SK-N-SH (cell line): ENCODE data around the gene TAF6. TPM values are rescaled to one million over a fixed set of nuclear protein-coding genes. Genes with fewer than 3 reads are reported as not detected.

Source experiments
- CTCF ChIA-PET: fragments of 300-600, 350-600 bp; formaldehyde crosslinking; extraction: SDS; loops from one replicate; lab custom pipeline; 2021; lab: Yijun Ruan, JAX
- POLR2A ChIA-PET: fragments of 350-600 bp; sonication (Branson Sonifier 250); formaldehyde crosslinking; extraction: SDS; loops from one replicate; lab custom pipeline; 2020; ENCODE audit warnings: antibody characterized with exemption, inconsistent platforms; lab: Yijun Ruan, JAX
- DNase-seq: peaks from one replicate; pipeline ENCODE4 v3.0.0; 2012
- H2AFZ ChIP-seq: fragments of 200-600 bp; sonication (generic); 2 replicates; pipeline ENCODE4 v1.8.1; 2016; ENCODE audit warnings: antibody characterized with exemption, mild to moderate bottlenecking, low read depth
- H3F3A ChIP-seq: fragments of 200-600 bp; sonication (generic); replicated peaks from 2 replicates; pipeline ENCODE3; 2016; ENCODE audit warnings: antibody characterized with exemption, mild to moderate bottlenecking; ENCODE audit not compliant: insufficient read depth
- H3K27ac ChIP-seq, 2 experiments: fragments of 200-500 bp in 1 of 2; fragments of 200-600 bp in 1 of 2; sonication (Bioruptor generic) in 1 of 2; sonication (generic), shearing (Covaris generic) in 1 of 2; 2 replicates each; pipeline versions ENCODE4 v1.5.1 to v1.6.1; 2014 to 2016; ENCODE audit warnings: low read depth in 2 of 2, inconsistent platforms in 1 of 2, low read length in 1 of 2, mild to moderate bottlenecking in 1 of 2, mixed read lengths in 1 of 2
- H3K27me3 ChIP-seq: fragments of 200-600 bp; sonication (generic), shearing (Covaris generic); 2 replicates; pipeline ENCODE4 v1.6.1; 2016; ENCODE audit warnings: mixed run types; ENCODE audit not compliant: insufficient read depth
- H3K36me3 ChIP-seq, 2 experiments: fragments of 200-500 bp in 1 of 2; fragments of 200-600 bp in 1 of 2; sonication (Bioruptor generic) in 1 of 2; sonication (generic) in 1 of 2; replicated peaks in 1 of 2; 2 replicates each; pipeline versions ENCODE3 to v1.5.1; 2014 to 2016; ENCODE audit warnings: low read length in 1 of 2, mild to moderate bottlenecking in 1 of 2; ENCODE audit not compliant: insufficient read depth in 2 of 2, control insufficient read depth in 1 of 2
- H3K4me1 ChIP-seq, 2 experiments: fragments of 200-500 bp in 1 of 2; fragments of 200-600 bp in 1 of 2; sonication (Bioruptor generic) in 1 of 2; sonication (generic), shearing (Covaris generic) in 1 of 2; 2 replicates each; pipeline versions ENCODE4 v1.5.1 to v1.6.1; 2014 to 2016; ENCODE audit warnings: low read depth in 1 of 2, low read length in 1 of 2, mixed run types in 1 of 2; ENCODE audit not compliant: insufficient read depth in 2 of 2, control insufficient read depth in 1 of 2
- H3K4me2 ChIP-seq: fragments of 200-600 bp; sonication (generic), shearing (Covaris generic); 2 replicates; pipeline ENCODE4 v1.6.1; 2017; ENCODE audit warnings: mixed run types
- H3K4me3 ChIP-seq, 2 experiments: fragments of 200-500 bp in 1 of 2; fragments of 200-600 bp in 1 of 2; sonication (Bioruptor generic) in 1 of 2; sonication (generic), shearing (Covaris generic) in 1 of 2; 2 replicates each; pipeline versions ENCODE4 v1.5.1 to v1.8.1; 2014 to 2016; ENCODE audit warnings: low read depth in 2 of 2, inconsistent platforms in 1 of 2, low read length in 1 of 2, mild to moderate bottlenecking in 1 of 2, mixed read lengths in 1 of 2, moderate library complexity in 1 of 2
- H3K79me2 ChIP-seq: fragments of 200-600 bp; sonication (generic); 2 replicates; pipeline ENCODE4 v1.8.1; 2017; ENCODE audit warnings: mild to moderate bottlenecking; ENCODE audit not compliant: insufficient read depth
- H3K9ac ChIP-seq: fragments of 200-600 bp; sonication (generic); 2 replicates; pipeline ENCODE4 v1.6.1; 2017; ENCODE audit warnings: mixed run types
- H3K9me2 ChIP-seq: fragments of 200-600 bp; sonication (generic); 2 replicates; pipeline ENCODE4 v1.6.1; 2017; ENCODE audit warnings: mixed run types
- H3K9me3 ChIP-seq: fragments of 200-600 bp; sonication (generic); 2 replicates; pipeline ENCODE4 v1.6.1; 2017; ENCODE audit warnings: mixed run types, mild to moderate bottlenecking, moderate library complexity
- H4K20me1 ChIP-seq: fragments of 200-600 bp; sonication (generic); 2 replicates; pipeline ENCODE4 v1.6.1; 2017; ENCODE audit warnings: mild to moderate bottlenecking, mixed run types; ENCODE audit not compliant: insufficient read depth
- CHD2 ChIP-seq: fragments of 150-350 bp; IDR thresholded peaks from 2 replicates; pipeline ENCODE4 v1.6.1; 2018; ENCODE audit warnings: low read length; ENCODE audit not compliant: partially characterized antibody
- ELF1 ChIP-seq: IDR thresholded peaks from 2 replicates; pipeline ENCODE4 v1.4.0; 2012
- EZH2phosphoT487 ChIP-seq: fragments of 200-600 bp; sonication (generic); IDR thresholded peaks from 2 replicates; pipeline ENCODE4 v1.6.1; 2017; ENCODE audit warnings: low read depth, mixed run types, mild to moderate bottlenecking, antibody characterized with exemption, moderate library complexity, borderline replicate concordance
- FOXJ3 ChIP-seq: sonication (generic); formaldehyde crosslinking; IDR thresholded peaks from 2 replicates; pipeline ENCODE4 v1.5.1; 2020; ENCODE audit warnings: mild to moderate bottlenecking, missing genetic modification reagents
- GABPA ChIP-seq: IDR thresholded peaks from 2 replicates; pipeline ENCODE4 v1.4.0; 2012; ENCODE audit warnings: low read depth, mild to moderate bottlenecking
- GATA2 ChIP-seq: sonication (generic); formaldehyde crosslinking; IDR thresholded peaks from 2 replicates; pipeline ENCODE4 v1.5.0; 2020; ENCODE audit warnings: mild to moderate bottlenecking, missing genetic modification reagents
- MXI1 ChIP-seq: IDR thresholded peaks from 2 replicates; pipeline ENCODE4 v1.6.1; 2012; ENCODE audit warnings: mild to moderate bottlenecking, low read depth, low read length, improper control_type of control experiment
- NRF1 ChIP-seq: IDR thresholded peaks from 2 replicates; pipeline ENCODE4 v1.6.1; 2012; ENCODE audit warnings: low read depth, mild to moderate bottlenecking, low read length
- RAD21 ChIP-seq: IDR thresholded peaks from 2 replicates; pipeline ENCODE4 v1.6.1; 2012; ENCODE audit warnings: mild to moderate bottlenecking, low read length
- RXRA ChIP-seq: IDR thresholded peaks from 2 replicates; pipeline ENCODE4 v1.4.0; 2012; ENCODE audit warnings: low read depth, mild to moderate bottlenecking, borderline replicate concordance
- TAF1 ChIP-seq: IDR thresholded peaks from 2 replicates; pipeline ENCODE4 v1.6.1; 2012; ENCODE audit warnings: low read depth, mild to moderate bottlenecking, low read length, moderate library complexity, borderline replicate concordance
- TCF12 ChIP-seq: IDR thresholded peaks from 2 replicates; pipeline ENCODE4 v1.4.0; 2012
- WGBS: methylation state at CpG from one replicate; pipeline ENCODE4 v1.1.6; 2017; ENCODE audit warnings: low lambda C conversion rate; 5-methylcytosine and 5-hydroxymethylcytosine counted together
- polyA plus RNA-seq, 3 experiments: library from polyadenylated mRNA; depleted of rRNA; stranded (reverse); fragments of >200 nt; gene quantifications; 2 replicates each; pipeline ENCODE4 v1.2.3, GENCODE V29; 2012
- TF ChIP-seq, protein P1 (sequence below): fragments of 200-600 bp; sonication (generic); IDR thresholded peaks from 2 replicates; pipeline ENCODE4 v1.6.1; 2017; ENCODE audit warnings: antibody characterized with exemption, mild to moderate bottlenecking, moderate library complexity
- TF ChIP-seq, protein P2 (sequence below): IDR thresholded peaks from 2 replicates; pipeline ENCODE4 v1.4.0; 2012; ENCODE audit warnings: low read depth, borderline replicate concordance
- TF ChIP-seq, protein P3 (sequence below): IDR thresholded peaks from 2 replicates; pipeline ENCODE4 v1.4.0; 2012; ENCODE audit warnings: low read depth, borderline replicate concordance
- TF ChIP-seq, protein P4 (sequence below): IDR thresholded peaks from 2 replicates; pipeline ENCODE4; 2012

TAF6 gene
- polyA plus RNA-seq, 1 of the 3 experiments (the other 2 are of a cell fraction) = 70.5 TPM

DNA sequence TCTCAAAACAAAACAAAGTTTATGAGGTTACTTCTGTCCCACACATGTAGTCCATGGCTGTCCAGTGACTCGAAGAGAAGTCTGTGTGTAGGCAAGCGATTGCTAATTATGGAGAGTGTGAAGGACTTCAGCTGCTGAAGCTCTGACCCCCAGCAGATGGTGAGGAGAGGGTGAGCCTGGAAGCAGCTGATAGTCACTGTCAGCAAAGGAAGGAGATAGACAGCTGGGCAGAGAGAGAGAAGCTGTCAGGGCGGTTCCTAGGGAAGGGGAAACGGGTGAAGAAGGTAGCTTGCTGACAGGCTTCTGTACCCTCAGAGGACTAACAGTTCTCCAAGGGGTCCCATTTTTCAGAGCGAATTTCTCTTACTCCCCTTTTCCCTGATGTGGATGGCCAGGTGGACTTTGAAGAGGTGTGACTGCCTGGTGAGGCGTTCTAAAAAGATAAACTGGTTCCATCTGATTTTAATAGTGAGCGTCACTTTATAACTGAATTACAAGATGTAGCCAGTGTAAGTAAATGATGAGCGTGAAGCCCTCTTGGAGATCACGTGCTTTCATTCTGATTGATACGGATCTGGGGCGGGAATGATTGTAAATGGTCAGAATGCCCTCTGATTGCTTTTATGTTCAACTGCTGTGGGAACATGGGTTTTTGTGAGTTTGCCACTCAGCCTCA is 57.5 kb downstream of the TAF6 start:
- TF ChIP-seq, protein P1, sequence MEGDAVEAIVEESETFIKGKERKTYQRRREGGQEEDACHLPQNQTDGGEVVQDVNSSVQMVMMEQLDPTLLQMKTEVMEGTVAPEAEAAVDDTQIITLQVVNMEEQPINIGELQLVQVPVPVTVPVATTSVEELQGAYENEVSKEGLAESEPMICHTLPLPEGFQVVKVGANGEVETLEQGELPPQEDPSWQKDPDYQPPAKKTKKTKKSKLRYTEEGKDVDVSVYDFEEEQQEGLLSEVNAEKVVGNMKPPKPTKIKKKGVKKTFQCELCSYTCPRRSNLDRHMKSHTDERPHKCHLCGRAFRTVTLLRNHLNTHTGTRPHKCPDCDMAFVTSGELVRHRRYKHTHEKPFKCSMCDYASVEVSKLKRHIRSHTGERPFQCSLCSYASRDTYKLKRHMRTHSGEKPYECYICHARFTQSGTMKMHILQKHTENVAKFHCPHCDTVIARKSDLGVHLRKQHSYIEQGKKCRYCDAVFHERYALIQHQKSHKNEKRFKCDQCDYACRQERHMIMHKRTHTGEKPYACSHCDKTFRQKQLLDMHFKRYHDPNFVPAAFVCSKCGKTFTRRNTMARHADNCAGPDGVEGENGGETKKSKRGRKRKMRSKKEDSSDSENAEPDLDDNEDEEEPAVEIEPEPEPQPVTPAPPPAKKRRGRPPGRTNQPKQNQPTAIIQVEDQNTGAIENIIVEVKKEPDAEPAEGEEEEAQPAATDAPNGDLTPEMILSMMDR = no peak
- no peak for TF ChIP-seq NRF1
- TF ChIP-seq TAF1 = no peak
- TF ChIP-seq GABPA = no peak
- no peak for TF ChIP-seq EZH2phosphoT487
- no peak for TF ChIP-seq RAD21
- TF ChIP-seq GATA2 (CRISPR knock-in tag) = no peak
- no peak for TF ChIP-seq FOXJ3 (CRISPR knock-in tag)
- no peak for TF ChIP-seq RXRA
- no peak for TF ChIP-seq ELF1
- TF ChIP-seq, protein P2, sequence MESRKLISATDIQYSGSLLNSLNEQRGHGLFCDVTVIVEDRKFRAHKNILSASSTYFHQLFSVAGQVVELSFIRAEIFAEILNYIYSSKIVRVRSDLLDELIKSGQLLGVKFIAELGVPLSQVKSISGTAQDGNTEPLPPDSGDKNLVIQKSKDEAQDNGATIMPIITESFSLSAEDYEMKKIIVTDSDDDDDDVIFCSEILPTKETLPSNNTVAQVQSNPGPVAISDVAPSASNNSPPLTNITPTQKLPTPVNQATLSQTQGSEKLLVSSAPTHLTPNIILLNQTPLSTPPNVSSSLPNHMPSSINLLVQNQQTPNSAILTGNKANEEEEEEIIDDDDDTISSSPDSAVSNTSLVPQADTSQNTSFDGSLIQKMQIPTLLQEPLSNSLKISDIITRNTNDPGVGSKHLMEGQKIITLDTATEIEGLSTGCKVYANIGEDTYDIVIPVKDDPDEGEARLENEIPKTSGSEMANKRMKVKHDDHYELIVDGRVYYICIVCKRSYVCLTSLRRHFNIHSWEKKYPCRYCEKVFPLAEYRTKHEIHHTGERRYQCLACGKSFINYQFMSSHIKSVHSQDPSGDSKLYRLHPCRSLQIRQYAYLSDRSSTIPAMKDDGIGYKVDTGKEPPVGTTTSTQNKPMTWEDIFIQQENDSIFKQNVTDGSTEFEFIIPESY = no peak
- TF ChIP-seq, protein P3, sequence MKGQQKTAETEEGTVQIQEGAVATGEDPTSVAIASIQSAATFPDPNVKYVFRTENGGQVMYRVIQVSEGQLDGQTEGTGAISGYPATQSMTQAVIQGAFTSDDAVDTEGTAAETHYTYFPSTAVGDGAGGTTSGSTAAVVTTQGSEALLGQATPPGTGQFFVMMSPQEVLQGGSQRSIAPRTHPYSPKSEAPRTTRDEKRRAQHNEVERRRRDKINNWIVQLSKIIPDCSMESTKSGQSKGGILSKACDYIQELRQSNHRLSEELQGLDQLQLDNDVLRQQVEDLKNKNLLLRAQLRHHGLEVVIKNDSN = no peak
- TF ChIP-seq MXI1 = no peak
- TF ChIP-seq CHD2 = no peak
- TF ChIP-seq, protein P4, sequence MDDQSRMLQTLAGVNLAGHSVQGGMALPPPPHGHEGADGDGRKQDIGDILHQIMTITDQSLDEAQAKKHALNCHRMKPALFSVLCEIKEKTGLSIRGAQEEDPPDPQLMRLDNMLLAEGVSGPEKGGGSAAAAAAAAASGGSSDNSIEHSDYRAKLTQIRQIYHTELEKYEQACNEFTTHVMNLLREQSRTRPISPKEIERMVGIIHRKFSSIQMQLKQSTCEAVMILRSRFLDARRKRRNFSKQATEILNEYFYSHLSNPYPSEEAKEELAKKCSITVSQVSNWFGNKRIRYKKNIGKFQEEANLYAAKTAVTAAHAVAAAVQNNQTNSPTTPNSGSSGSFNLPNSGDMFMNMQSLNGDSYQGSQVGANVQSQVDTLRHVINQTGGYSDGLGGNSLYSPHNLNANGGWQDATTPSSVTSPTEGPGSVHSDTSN = no peak
- no peak for TF ChIP-seq TCF12
- H2AFZ ChIP-seq = no peak overlapping the region
- H4K20me1 ChIP-seq = no peaks in the 10 kb centered on the region
- ChIA-PET POLR2A (interaction anchor here (0.9 to 1.2 kb wide), 2 partner anchors 12 to 40 kb away, joined by 3 to 5 read pairs; partner anchors contain the start of genes AP4M1 and MCM7), CTCF (interaction anchor here (1.1 to 2.5 kb wide), 5 partner anchors 8 to 82 kb away, joined by 3 to 7 read pairs (median 5); partner anchors contain the start of gene ZSCAN21)
- no peaks in the 10 kb centered on the region for H3K9me2 ChIP-seq
- H3K4me2 ChIP-seq = no peak overlapping the region
- H3K9ac ChIP-seq = no peak overlapping the region
- no peak overlapping the region for H3K27ac ChIP-seq
- H3F3A ChIP-seq = peaks cover 23% of the 10 kb centered on the region
- no peak overlapping the region for H3K4me3 ChIP-seq
- H3K4me1 ChIP-seq = peaks cover 0 to 17% of the 10 kb centered on the region in 2 experiments; a peak in 1 of 4 replicates
- WGBS = 98% methylated on average over 11 of the region's 11 CpGs
- H3K9me3 ChIP-seq = no peaks in the 10 kb centered on the region
- peaks cover 2% of the 10 kb centered on the region for H3K79me2 ChIP-seq
- no peaks in the 10 kb centered on the region for H3K27me3 ChIP-seq
- H3K36me3 ChIP-seq = peaks cover 48 to 67% of the 10 kb centered on the region in 2 experiments
- no peak for DNase-seq
